Pancreas (tissue), 10 donors: ENCODE data around the gene PKLR. TPM values are rescaled to one million over a fixed set of nuclear protein-coding genes. Genes with fewer than 3 reads are reported as not detected.

ENCODE experiments used
- ATAC-seq, 4 donors: fragments of 200-7000 bp; cut with Tn5 transposase; one replicate each; pipeline versions ENCODE4 v1.8.0 to v1.9.1; 2020; ENCODE audit warnings: mild to moderate bottlenecking in 4 of 4, moderate library complexity in 4 of 4
- DNase-seq, 6 donors: peaks; one replicate each; pipeline ENCODE4 v3.0.0-alpha.2; 2020
- FAIRE-seq: peaks from 2 replicates; lab custom pipeline; 2012; peaks lifted over from hg19 to GRCh38; lab: Jason Lieb, UNC
- H3K27ac ChIP-seq, 4 donors: fragments of 200-600 bp; sonication (generic); 1 replicate in 3 of 4; 2 replicates in 1 of 4; pipeline versions ENCODE4 v1.5.0 to v1.8.0; 2020
- H3K27me3 ChIP-seq, 4 donors: fragments of 200-600 bp; one replicate each; pipeline ENCODE4 v1.8.0; 2021
- H3K36me3 ChIP-seq, 3 donors: fragments of 200-600 bp; sonication (generic) in 1 of 3; one replicate each; pipeline versions ENCODE4 v1.5.0 to v1.8.0; 2020 to 2021
- H3K4me1 ChIP-seq, 3 donors: fragments of 200-600 bp; one replicate each; pipeline ENCODE4 v1.8.0; 2021
- H3K4me3 ChIP-seq, 4 donors: fragments of 200-600 bp; sonication (generic) in 2 of 4; one replicate each; pipeline versions ENCODE4 v1.5.0 to v1.8.0; 2020 to 2021
- H3K9me3 ChIP-seq, 4 donors: fragments of 200-600 bp; one replicate each; pipeline ENCODE4 v1.8.0; 2021
- CTCF ChIP-seq, 4 donors: fragments of 200-600 bp; sonication (generic) in 3 of 4; IDR thresholded peaks; one replicate each; pipeline versions ENCODE4 v1.5.0 to v1.8.0; 2021; ENCODE audit warnings: antibody characterized with exemption in 4 of 4
- WGBS, 2 donors: extraction: QIAGEN DNeasy Blood & Tissue Kit; methylation state at CpG; one replicate each; pipeline ENCODE4 v1.1.7; 2013; 5-methylcytosine and 5-hydroxymethylcytosine counted together
- intact Hi-C, 3 donors: fragments of 100-400 bp; cut with DNase I; formaldehyde crosslinking; loops; one replicate each; pipeline versions ENCODE4 v1.11.1 to v1.14.2; 2022
- polyA plus RNA-seq, 2 donors: library from polyadenylated mRNA; stranded (reverse); fragments of 200-250 nt; gene quantifications; one replicate each; pipeline ENCODE4 v1.2.3, GENCODE V29; 2013
- total RNA-seq, 6 donors: library from RNA; stranded (reverse); fragmentation: NEBNext Ultra II Directional in 4 of 6; extraction: Animal tissue kit (Norgen Biotek cat#: 25700) in 4 of 6; gene quantifications; one replicate each; pipeline versions ENCODE4 v1.2.1 to v1.2.4, GENCODE V29; 2021 to 2023
- donor health status: healthy with polysubstance abuse.
- donor health status: DM: no; HTN: no; CAD: no; lungs with moderate emphysema.
- donor health status: DM: no; HTN: no; CAD: no.
- donor health status: control.
- donor health status: control.
- donor health status: Bipolar disorder and iron deficiency.
- donor health status: DM: yes; HTN: yes; CAD: no.
- donor health status: DM: no; HTN: no; CAD: no.
- donor health status: DM: no; HTN: no; CAD: no.
- donor health status: DM: yes; HTN: yes; CAD: no.

PKLR gene
- total and polyA plus RNA-seq, 8 donors, result 0.19 to 0.22 TPM; not detected in 6

GRCh38 chr1:155325603-155325893 is 24.3 kb upstream of the PKLR start:
- peaks cover 0 to 4% (median 0%) of the 10 kb centered on the region in 3 donors for H3K36me3 ChIP-seq
- peak overlapping the region; percentile 79 to 91 (median 86) for H3K4me3 ChIP-seq
- FAIRE-seq, result no peak
- no peak for TF ChIP-seq CTCF (IDR thresholded peaks at IDR 0.05)
- no peaks in the 10 kb centered on the region for H3K27me3 ChIP-seq
- no peaks in the 10 kb centered on the region for H3K9me3 ChIP-seq
- peak overlapping the region in 1 of 4 donors; percentile 97 for H3K27ac ChIP-seq
- 23 to 41% methylated on average over 6 of the region's 6 CpGs for WGBS, 2 donors
- no peak for ATAC-seq
- no peak for DNase-seq
- intact Hi-C loops, result loop anchor here in 1 of 3 donors (10.0 kb wide), 1 partner anchor 71 kb away; the partner anchor contains the start of gene ENTREP3
- peaks cover 0 to 7% (median 0%) of the 10 kb centered on the region in 3 donors for H3K4me1 ChIP-seq

- intact Hi-C loops, result loop anchor here in 2 of 3 donors (5.0 to 10.0 kb wide), 3 partner anchors 43 to 73 kb away; partner anchors contain the start of gene ENTREP3 (in 1 of the 2)
- H3K9me3 ChIP-seq, result no peaks in the 10 kb centered on the region
- 1 to 2% methylated on average over 54 to 59 of the region's 59 CpGs for WGBS, 2 donors
- H3K27ac ChIP-seq, result peak overlapping the region; percentile 81 to 97 (median 88)
- FAIRE-seq, result no peak
- peaks cover 0 to 7% (median 0%) of the 10 kb centered on the region in 3 donors for H3K4me1 ChIP-seq
- no peaks in the 10 kb centered on the region for H3K27me3 ChIP-seq
- DNase-seq, result peak; percentile 62 to 89 (median 72)
- peak; percentile 18 to 28 (median 25) for ATAC-seq
- peak in 3 of 4 donors; percentile 5 to 33 (median 18) for TF ChIP-seq CTCF (IDR thresholded peaks at IDR 0.05)
- peak overlapping the region; percentile 79 to 91 (median 86) for H3K4me3 ChIP-seq
- H3K36me3 ChIP-seq, result peaks cover 0 to under 1% (median 0%) of the 10 kb centered on the region in 3 donors
These were observed 23.7 kb upstream of the PKLR start for GRCh38 chr1:155324717-155325602.

- WGBS, 2 donors, result 0 to 1% methylated on average over 44 of the region's 44 CpGs
- H3K27me3 ChIP-seq, result no peaks in the 10 kb centered on the region
- H3K9me3 ChIP-seq, result no peaks in the 10 kb centered on the region
- H3K4me3 ChIP-seq, result peak overlapping the region; percentile 79 to 91 (median 86)
- intact Hi-C loops, result loop anchor here in 2 of 3 donors (5.0 to 10.0 kb wide), 3 partner anchors 42 to 72 kb away; partner anchors contain the start of gene ENTREP3 (in 1 of the 2)
- peaks cover 0 to 7% (median 0%) of the 10 kb centered on the region in 3 donors for H3K4me1 ChIP-seq
- DNase-seq (peak; percentile 90 to 97 (median 95)), ATAC-seq (peak; percentile 85 to 91 (median 86)), FAIRE-seq (peak; percentile 76)
- H3K27ac ChIP-seq, result peak overlapping the region; percentile 81 to 97 (median 88)
- no peaks in the 10 kb centered on the region for H3K36me3 ChIP-seq
- no peak for TF ChIP-seq CTCF (IDR thresholded peaks at IDR 0.05)
These were observed 22.9 kb upstream of the PKLR start for GRCh38 chr1:155324037-155324716.

GRCh38 chr1:155323729-155324036 is 22.4 kb upstream of the PKLR start:
- WGBS, 2 donors, result 0% methylated on average over 21 to 29 of the region's 29 CpGs
- no peaks in the 10 kb centered on the region for H3K36me3 ChIP-seq
- FAIRE-seq (no peak), ATAC-seq (peak; percentile 77 to 83 (median 78)), DNase-seq (peak; percentile 93 to 95 (median 94))
- TF ChIP-seq CTCF (IDR thresholded peaks at IDR 0.05), result no peak
- peaks cover 0 to 7% (median 0%) of the 10 kb centered on the region in 3 donors for H3K4me1 ChIP-seq
- H3K9me3 ChIP-seq, result no peaks in the 10 kb centered on the region
- H3K27me3 ChIP-seq, result no peaks in the 10 kb centered on the region
- peak overlapping the region; percentile 79 to 91 (median 86) for H3K4me3 ChIP-seq
- H3K27ac ChIP-seq, result peak overlapping the region; percentile 81 to 97 (median 88)
- intact Hi-C loops, result loop anchor here in 2 of 3 donors (5.0 to 10.0 kb wide), 3 partner anchors 41 to 71 kb away; partner anchors contain the start of gene ENTREP3 (in 1 of the 2)
